GM12873 (cell line): ENCODE data around the gene MGME1.

ENCODE experiments used
- TF ChIP-seq, protein P1 (sequence below): IDR thresholded peaks from 2 replicates; pipeline ENCODE4 v1.5.1; 2012; ENCODE audit warnings: low read depth, mild to moderate bottlenecking, moderate library complexity, low read length, control low read depth; ENCODE audit not compliant: insufficient read depth; ENCODE audit errors: missing control alignments

MGME1 gene

DNA sequence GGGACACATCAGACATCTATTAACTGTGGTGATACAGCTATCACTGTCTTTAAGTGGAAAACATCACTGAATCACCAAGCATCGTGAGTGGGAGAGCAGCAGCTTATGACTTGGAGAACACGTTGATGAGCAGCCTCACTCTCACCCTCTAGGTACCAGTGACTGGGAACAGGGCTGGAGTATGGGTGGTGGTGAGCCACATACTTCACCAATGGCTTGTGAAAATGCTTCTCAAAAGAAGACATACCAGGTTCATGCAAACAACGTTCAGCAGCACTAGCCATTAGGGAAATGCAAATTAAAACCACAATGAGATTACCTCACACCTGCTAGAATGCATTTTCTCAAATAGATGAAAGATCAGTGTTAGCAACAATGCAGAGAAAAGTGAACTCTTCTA lies 25.5 kb upstream of the MGME1 start:
- TF ChIP-seq, protein P1, sequence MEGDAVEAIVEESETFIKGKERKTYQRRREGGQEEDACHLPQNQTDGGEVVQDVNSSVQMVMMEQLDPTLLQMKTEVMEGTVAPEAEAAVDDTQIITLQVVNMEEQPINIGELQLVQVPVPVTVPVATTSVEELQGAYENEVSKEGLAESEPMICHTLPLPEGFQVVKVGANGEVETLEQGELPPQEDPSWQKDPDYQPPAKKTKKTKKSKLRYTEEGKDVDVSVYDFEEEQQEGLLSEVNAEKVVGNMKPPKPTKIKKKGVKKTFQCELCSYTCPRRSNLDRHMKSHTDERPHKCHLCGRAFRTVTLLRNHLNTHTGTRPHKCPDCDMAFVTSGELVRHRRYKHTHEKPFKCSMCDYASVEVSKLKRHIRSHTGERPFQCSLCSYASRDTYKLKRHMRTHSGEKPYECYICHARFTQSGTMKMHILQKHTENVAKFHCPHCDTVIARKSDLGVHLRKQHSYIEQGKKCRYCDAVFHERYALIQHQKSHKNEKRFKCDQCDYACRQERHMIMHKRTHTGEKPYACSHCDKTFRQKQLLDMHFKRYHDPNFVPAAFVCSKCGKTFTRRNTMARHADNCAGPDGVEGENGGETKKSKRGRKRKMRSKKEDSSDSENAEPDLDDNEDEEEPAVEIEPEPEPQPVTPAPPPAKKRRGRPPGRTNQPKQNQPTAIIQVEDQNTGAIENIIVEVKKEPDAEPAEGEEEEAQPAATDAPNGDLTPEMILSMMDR: no peak

DNA sequence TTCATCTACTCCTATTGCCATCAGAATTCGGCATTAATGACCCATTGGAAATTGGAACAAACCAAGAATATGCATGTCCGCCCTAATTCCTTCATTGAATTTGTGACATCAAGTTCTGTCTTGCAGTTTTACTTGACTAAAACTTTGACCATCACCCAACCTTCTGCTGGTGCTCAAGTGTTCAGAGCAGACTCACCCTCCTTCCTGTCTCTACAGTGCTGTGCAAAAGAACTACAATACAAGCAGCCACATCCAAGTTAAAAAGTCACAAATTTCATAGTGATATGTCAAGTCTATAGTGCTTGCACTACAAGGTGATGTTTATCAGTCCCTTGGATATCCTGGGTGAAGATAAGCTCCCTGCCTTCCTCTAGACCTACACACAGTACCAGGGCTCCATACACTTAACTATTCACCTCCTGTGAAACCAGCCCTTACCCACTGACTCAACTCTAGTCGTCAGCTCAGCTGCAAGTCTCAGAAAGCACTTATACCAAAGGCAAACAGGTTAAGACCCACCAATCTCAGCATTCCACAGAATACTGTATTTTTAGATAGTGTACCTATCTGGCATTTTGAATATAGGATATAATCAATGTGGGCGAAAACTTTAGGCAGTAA lies 23.9 kb upstream of the MGME1 start:
- TF ChIP-seq, protein P1: no peak

DNA sequence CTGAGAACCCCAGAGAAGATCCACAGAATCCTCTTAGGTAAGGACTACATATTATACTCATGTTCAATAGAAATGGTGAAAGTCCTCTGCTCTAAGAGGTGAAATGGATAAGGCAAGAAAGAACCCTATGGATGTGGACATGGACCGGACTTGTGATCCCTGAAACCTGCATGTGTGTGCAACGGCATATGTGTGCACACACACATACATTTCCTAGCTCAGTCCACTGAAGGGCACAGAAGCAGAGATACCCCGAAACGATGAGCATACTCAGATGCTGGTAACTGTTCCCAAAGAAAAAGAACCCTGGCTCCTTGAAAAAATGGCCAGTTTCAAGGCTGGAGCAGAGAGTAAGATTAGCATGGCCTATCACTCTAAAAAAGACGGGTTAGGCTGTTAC lies 22.8 kb upstream of the MGME1 start:
- TF ChIP-seq, protein P1: no peak

DNA sequence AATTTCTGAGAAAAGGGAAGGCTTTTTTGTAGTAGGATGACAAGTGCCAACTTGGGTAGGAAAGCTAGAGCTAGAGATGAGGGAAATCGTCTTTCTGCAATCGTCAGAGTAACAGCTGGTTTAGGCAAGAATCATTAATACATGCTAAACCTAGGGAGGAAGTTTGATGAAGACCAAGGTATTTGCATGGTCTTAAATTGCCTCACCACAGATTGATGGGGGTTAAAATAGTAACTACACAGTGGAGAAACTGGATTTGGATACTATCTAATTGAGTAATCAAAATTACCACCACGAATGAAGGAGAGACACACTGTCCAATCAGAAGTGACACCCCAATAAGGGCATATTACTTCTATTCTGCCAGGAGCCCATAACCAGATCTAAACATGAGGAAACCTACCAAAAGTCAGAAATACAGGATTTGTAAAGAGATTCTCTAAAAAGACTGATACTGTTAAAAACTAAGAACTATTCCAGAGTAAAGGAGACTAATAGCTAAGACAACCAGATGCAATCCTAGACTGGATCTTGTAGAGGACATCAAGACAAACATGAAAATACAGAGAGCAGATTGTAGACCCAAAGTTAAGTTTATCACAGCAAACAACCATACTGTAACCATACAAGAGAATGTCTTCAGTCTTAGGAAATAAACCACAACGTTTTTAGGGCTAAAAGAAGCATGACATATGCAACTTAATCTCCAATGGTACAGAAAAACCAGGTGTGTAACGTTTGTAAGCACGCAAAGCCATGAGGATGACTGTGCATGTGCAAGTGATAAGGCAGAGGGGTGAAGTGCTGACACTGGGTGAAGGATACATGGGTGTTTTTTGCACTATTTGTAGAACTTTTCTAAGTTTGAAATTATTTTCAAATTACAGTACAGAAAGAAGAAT lies 22.0 kb upstream of the MGME1 start:
- TF ChIP-seq, protein P1: no peak

DNA sequence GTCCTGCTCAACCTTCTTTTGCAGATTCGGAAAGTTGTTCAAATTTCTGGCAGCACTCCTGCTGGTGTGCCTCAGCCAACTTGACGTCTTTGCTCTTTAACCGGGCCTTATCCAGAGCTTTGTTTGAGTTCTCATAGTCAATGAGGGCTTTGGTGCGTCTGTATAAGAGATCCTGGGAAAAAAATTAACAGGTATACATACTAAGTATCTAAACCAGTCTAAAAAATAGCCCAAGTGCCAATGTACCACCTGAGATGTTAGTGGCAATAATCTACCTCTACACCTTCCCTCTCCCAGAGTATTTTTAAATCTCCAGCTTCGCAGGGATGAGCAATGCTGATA lies 21.4 kb upstream of the MGME1 start:
- TF ChIP-seq, protein P1: no peak

DNA sequence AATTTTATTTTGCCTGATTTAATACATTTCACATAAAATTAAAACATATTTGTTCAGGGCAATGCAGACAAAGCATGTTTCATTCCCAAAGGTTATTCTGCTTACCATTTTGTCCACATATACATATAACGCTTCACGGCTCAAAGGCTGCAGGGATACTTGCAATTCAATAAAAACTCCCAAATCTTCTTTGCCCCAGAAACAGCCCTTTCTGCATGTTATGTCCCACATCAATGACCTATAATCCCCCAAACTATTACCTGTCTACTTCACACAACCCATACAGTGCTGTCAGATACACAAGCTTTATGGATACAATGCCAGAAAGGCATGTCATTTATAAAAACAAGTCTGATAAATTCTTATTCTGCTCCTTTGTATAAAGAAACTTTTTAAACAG lies 20.4 kb upstream of the MGME1 start:
- TF ChIP-seq, protein P1: no peak

DNA sequence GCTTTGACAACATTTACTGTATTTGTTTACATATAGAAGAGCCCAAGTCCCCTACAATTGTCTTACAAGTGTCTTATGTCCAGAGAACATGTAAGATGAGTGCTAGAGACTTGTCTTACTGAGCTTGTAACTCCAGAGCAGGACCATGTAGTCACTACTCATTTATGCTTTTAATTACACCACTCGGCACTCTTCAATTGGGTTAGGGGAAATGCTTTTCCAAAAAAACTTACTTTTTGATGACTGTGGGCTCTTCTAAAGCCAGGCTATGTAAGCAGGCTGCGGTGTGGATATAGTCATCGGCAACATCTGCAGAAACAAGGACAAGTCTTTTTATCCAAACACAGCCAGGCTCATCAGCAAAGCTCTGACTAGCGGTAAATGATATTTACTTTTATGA lies 18.9 kb upstream of the MGME1 start:
- TF ChIP-seq, protein P1: no peak
